HPDE6-E6E7 (cell line): ENCODE results near the gene CCDC34.

Experiments
- DNase-seq: peaks from one replicate; pipeline ENCODE4 v3.0.0; 2011; ENCODE audit warnings: missing footprints; ENCODE audit errors: extremely low spot score

CCDC34 gene

GRCh38 chr11:27392278-27393114 is 29.5 kb upstream of the CCDC34 start:
- DNase-seq, result no peak

GRCh38 chr11:27391331-27392015 is 28.5 kb upstream of the CCDC34 start:
- DNase-seq, result no peak

GRCh38 chr11:27390318-27391295 is 27.6 kb upstream of the CCDC34 start:
- no peak for DNase-seq

GRCh38 chr11:27388869-27389268 is 25.9 kb upstream of the CCDC34 start:
- DNase-seq, result no peak

GRCh38 chr11:27388001-27388400 is 25.0 kb upstream of the CCDC34 start:
- DNase-seq, result no peak

GRCh38 chr11:27387362-27387761 is 24.3 kb upstream of the CCDC34 start:
- DNase-seq, result no peak

GRCh38 chr11:27386181-27386845 is 23.3 kb upstream of the CCDC34 start:
- DNase-seq, result no peak

- no peak for DNase-seq
Measured at GRCh38 chr11:27385245-27385644, 22.2 kb upstream of the CCDC34 start.

GRCh38 chr11:27384227-27384626 is 21.2 kb upstream of the CCDC34 start:
- DNase-seq, result no peak

- no peak for DNase-seq
Measured at GRCh38 chr11:27383645-27384044, 20.6 kb upstream of the CCDC34 start.

GRCh38 chr11:27381238-27381666 is 18.2 kb upstream of the CCDC34 start:
- DNase-seq, result no peak

- DNase-seq, result no peak
Measured at GRCh38 chr11:27380771-27381170, 17.8 kb upstream of the CCDC34 start.

GRCh38 chr11:27379449-27379848 is 16.4 kb upstream of the CCDC34 start:
- no peak for DNase-seq

GRCh38 chr11:27375370-27375769 is 12.4 kb upstream of the CCDC34 start:
- DNase-seq, result no peak

- no peak for DNase-seq
Measured at GRCh38 chr11:27373856-27374602, 11.0 kb upstream of the CCDC34 start.

GRCh38 chr11:27373392-27373791 is 10.4 kb upstream of the CCDC34 start:
- DNase-seq, result no peak

GRCh38 chr11:27372164-27372563 is 9.1 kb upstream of the CCDC34 start:
- no peak for DNase-seq

GRCh38 chr11:27371489-27371888 is 8.5 kb upstream of the CCDC34 start:
- no peak for DNase-seq

GRCh38 chr11:27370374-27370773 is 7.4 kb upstream of the CCDC34 start:
- DNase-seq, result no peak

GRCh38 chr11:27367881-27368280 is 4.9 kb upstream of the CCDC34 start:
- no peak for DNase-seq
